Lower lobe of right lung (tissue), 2 donors: ENCODE measurements around the gene ZNF565. TPM values are rescaled to one million over a fixed set of nuclear protein-coding genes. Genes with fewer than 3 reads are reported as not detected.

Experiments
- ATAC-seq, 2 donors: fragments of 200-7000 bp; cut with Tn5 transposase; one replicate each; pipeline ENCODE4 v1.9.1; 2020 to 2022; ENCODE audit warnings: mild to moderate bottlenecking in 2 of 2, moderate library complexity in 2 of 2
- DNase-seq: peaks from one replicate; pipeline ENCODE4 v3.0.0-alpha.2; 2020
- H3K27ac ChIP-seq: fragments of 200-600 bp; one replicate; pipeline ENCODE4 v1.8.0; 2022
- H3K27me3 ChIP-seq: fragments of 200-600 bp; one replicate; pipeline ENCODE4 v1.8.0; 2022; ENCODE audit warnings: low read depth
- H3K36me3 ChIP-seq: fragments of 200-600 bp; one replicate; pipeline ENCODE4 v1.8.0; 2022; ENCODE audit warnings: mild to moderate bottlenecking
- H3K4me1 ChIP-seq: fragments of 200-600 bp; one replicate; pipeline ENCODE4 v1.8.0; 2022
- H3K4me3 ChIP-seq: fragments of 200-600 bp; one replicate; pipeline ENCODE4 v1.8.0; 2022; ENCODE audit warnings: mild to moderate bottlenecking
- H3K9me3 ChIP-seq: fragments of 200-600 bp; one replicate; pipeline ENCODE4 v1.8.0; 2022
- CTCF ChIP-seq: fragments of 200-600 bp; IDR thresholded peaks from one replicate; pipeline ENCODE4 v1.8.0; 2022; ENCODE audit warnings: antibody characterized with exemption, mild to moderate bottlenecking
- intact Hi-C: fragments of 100-400 bp; cut with DNase I; formaldehyde crosslinking; loops from one replicate; pipeline ENCODE4 v1.11.0; 2022
- total RNA-seq: library from RNA; stranded (reverse); fragmentation: NEBNext Ultra II Directional; extraction: Animal tissue kit (Norgen Biotek cat#: 25700); gene quantifications from one replicate; pipeline ENCODE4 v1.2.1, GENCODE V29; 2021
- donor health status: DM: no; HTN: yes; CAD: no; lungs with severe emphysema.

The ZNF565 gene
- total RNA-seq, 1 donor from 2014 or later, result 3.7 TPM

- H3K27ac ChIP-seq, result no peak overlapping the region
- no peaks in the 10 kb centered on the region for H3K9me3 ChIP-seq
- peaks cover 5% of the 10 kb centered on the region for H3K4me1 ChIP-seq
- no peaks in the 10 kb centered on the region for H3K27me3 ChIP-seq
- no peak for TF ChIP-seq CTCF
- no peak overlapping the region for H3K4me3 ChIP-seq
- ATAC-seq, result no peak
- DNase-seq, result no peak
- peaks cover 9% of the 10 kb centered on the region for H3K36me3 ChIP-seq
- intact Hi-C loops, result no loop called here
These were observed 4.0 kb downstream of the ZNF565 start for GRCh38 chr19:36210497-36210896.

GRCh38 chr19:36209372-36209771 lies 5.1 kb downstream of the ZNF565 start:
- intact Hi-C loops, result no loop called here
- H3K9me3 ChIP-seq, result no peaks in the 10 kb centered on the region
- DNase-seq (no peak), ATAC-seq (no peak)
- peaks cover 5% of the 10 kb centered on the region for H3K4me1 ChIP-seq
- no peak overlapping the region for H3K4me3 ChIP-seq
- no peak for TF ChIP-seq CTCF
- no peaks in the 10 kb centered on the region for H3K27me3 ChIP-seq
- no peak overlapping the region for H3K27ac ChIP-seq
- H3K36me3 ChIP-seq, result peaks cover 15% of the 10 kb centered on the region

GRCh38 chr19:36207605-36208252 lies 6.7 kb downstream of the ZNF565 start:
- Histone ChIP-seq H3K4me1 (no peaks in the 10 kb centered on the region), H3K27me3 (no peaks in the 10 kb centered on the region), H3K4me3 (no peak overlapping the region), H3K9me3 (no peaks in the 10 kb centered on the region), H3K36me3 (peaks cover 15% of the 10 kb centered on the region), H3K27ac (no peak overlapping the region)
- ATAC-seq (no peak), DNase-seq (no peak)
- no peak for TF ChIP-seq CTCF
- intact Hi-C loops, result no loop called here

- Histone ChIP-seq H3K9me3 (no peaks in the 10 kb centered on the region), H3K4me3 (no peak overlapping the region), H3K36me3 (peaks cover 15% of the 10 kb centered on the region), H3K27me3 (no peaks in the 10 kb centered on the region), H3K27ac (no peak overlapping the region), H3K4me1 (no peaks in the 10 kb centered on the region)
- DNase-seq (no peak), ATAC-seq (no peak)
- intact Hi-C loops, result no loop called here
- TF ChIP-seq CTCF, result no peak
These were observed 11.2 kb downstream of the ZNF565 start for GRCh38 chr19:36203293-36203692.

GRCh38 chr19:36201684-36202083 lies 12.8 kb downstream of the ZNF565 start:
- H3K27ac ChIP-seq, result no peak overlapping the region
- H3K4me1 ChIP-seq, result no peaks in the 10 kb centered on the region
- no peaks in the 10 kb centered on the region for H3K27me3 ChIP-seq
- no peak for ATAC-seq
- DNase-seq, result no peak
- no peak for TF ChIP-seq CTCF
- H3K9me3 ChIP-seq, result no peaks in the 10 kb centered on the region
- H3K36me3 ChIP-seq, result peaks cover 15% of the 10 kb centered on the region
- H3K4me3 ChIP-seq, result no peak overlapping the region
- intact Hi-C loops, result no loop called here
